GM18526 (cell line): Measurements from ENCODE around the gene SPECC1.

Experiments used
- POLR2A ChIP-seq: IDR thresholded peaks from 3 replicates; pipeline ENCODE4 v1.6.1; 2011; ENCODE audit not compliant: insufficient read length; ENCODE audit errors: extremely low read depth

SPECC1 gene

DNA sequence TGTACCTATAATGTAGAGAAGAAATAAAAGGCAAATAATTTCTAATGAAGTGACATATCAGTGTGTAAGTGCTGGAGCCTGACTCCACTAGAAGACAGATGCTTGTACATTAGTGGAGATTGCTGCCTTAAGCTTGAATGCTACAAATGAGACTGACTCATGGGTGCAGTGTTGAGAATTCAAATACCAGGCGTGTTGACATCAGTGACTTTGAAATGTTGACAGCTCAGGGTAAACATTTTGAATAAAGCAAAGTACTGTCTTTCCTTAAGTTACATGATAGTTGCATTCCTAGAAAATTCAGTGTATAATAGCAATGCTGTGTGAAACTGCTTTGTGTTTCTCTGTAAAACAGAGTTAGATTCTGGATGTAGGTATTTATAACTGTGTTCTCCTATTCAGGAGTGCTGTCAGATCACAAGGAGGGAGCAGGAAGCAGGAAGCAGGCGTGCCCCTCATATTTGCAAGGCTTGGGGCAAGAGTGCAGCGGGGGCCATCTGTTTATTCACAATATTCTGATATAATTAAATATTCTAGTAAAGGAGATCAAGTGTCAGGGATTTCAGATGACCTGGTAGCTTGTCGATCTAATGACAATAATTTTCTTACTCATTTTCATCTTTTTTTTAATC lies 119.0 kb downstream of the SPECC1 start:
- TF ChIP-seq POLR2A = no peak

DNA sequence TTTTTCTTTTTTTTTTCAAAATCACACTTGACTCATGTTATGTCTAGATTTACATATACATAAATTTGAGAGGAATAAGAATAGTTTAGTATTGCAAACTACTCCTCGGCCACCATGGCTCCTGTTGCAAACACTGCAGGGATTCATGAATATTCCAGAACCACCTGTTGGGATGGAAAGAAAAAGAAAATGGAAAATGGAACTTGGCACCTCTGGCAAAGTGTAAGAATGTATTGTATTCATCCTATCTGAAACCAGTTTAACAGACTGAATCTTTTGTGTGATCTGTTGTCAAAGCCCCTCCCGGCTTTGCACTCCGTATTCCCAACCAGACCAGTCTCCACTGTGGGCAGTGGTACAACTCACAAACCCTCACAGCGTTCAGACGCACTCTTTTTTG lies 124.4 kb downstream of the SPECC1 start:
- no peak for TF ChIP-seq POLR2A

DNA sequence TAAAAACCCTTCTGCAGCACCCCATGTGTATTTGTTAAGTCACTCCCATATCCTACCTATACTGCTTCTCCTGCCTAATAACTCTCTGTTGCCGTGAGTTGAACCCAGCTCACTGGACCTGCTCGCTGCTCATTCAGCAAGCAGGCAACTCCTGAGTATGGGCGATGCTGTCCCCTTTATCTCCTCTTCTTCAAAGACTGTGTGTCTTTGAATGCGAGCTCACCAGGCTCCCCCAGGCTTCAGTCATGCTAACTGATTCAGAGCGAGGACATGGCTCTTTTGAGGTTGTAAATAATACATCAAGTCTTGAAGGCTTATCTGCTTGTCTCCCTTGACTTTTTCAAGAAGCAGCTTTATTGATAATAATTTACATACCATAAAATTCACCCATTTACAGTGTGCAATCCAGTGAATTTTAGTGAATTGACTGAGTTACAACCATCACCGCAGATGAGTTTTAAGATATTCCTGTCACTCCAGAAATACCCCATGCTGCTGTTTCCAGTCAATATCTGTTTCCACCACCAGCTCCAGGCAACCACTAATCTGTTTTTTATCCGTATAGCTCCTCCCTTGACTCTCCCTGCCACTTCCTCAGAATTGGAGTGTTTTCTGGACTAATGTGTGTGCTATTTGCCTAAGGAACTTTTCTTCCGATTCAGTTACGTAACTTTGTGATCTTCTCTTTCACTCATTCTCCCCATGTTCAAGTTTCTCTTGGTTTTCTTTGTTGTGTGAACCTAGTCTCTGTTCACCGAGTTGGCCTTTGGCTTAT lies 132.2 kb downstream of the SPECC1 start:
- no peak for TF ChIP-seq POLR2A

DNA sequence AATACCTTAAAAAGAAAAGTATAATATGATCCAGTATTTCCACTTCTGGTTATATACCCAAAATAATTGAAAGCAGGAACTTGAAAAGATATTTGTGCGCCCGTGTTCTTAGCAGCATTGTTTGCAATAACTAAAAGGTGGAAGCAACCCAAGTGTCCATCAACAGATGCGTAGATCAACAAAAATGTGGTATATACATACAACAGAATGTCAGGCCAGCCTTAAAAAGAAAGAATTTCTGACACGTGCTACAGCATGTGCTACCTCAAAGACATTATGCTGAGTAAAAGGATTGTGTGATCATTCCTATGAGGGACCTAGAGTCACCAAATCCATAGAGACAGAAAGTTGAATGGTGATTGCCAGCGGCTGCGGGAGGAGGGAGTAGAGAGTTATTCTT lies 133.1 kb downstream of the SPECC1 start:
- no peak for TF ChIP-seq POLR2A

DNA sequence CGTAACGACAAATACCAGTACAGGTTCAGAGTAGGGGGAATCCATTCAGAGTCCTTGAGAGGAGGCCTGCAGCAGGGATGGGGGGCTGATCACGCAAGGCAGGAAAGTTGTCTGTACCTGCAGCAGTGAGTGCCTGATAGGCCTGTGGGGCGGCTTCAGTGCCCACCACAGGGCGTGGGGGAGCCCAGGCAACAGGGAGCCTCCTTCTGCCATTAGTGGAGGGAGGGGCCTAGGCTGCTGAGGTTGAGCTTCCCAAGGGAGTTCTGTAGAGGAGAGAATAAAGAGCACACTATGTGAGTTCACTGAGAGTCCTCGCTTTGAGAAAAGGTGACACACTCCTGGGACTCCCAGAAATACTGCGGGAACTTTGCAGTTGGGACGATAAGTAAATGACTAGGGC lies 134.6 kb downstream of the SPECC1 start:
- no peak for TF ChIP-seq POLR2A

DNA sequence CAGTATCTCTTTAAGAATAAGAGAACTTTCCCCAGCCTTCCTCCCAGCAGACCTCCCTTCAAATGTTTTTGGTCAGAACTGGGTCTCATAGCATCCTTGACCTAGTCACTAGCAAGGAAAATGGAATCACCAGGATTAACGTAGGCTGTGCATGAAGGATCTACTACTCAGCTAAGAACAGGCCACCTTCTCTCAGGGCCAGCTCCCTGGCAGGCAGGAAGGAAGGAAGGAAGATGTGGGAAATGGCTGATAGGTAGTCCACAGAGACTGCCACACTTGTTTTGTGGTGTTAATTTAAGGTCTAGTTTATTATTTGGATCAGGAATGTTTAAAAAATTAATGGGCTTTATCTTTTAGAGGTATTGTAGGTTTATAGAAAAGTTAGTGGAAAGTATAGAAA lies 136.4 kb downstream of the SPECC1 start:
- TF ChIP-seq POLR2A = no peak

DNA sequence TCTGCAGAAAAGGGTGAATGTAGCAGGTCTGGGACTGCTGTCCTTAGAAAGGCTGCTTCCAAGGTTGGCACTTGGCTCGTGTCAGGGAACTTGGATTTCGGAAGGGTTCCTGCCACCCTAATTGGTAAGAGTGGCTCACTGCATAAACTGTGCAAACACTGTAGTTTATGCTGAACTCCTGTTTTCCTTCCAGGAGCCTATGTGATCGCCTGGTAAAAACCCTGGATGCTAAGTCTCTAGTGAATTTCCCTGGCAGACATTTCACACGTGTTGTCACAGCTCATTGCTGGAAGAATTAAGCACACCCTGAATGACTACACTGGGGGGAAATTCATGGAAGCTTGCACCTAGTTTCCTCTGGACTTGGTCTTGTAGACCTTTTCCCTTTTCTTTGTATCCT lies 140.1 kb downstream of the SPECC1 start:
- no peak for TF ChIP-seq POLR2A

DNA sequence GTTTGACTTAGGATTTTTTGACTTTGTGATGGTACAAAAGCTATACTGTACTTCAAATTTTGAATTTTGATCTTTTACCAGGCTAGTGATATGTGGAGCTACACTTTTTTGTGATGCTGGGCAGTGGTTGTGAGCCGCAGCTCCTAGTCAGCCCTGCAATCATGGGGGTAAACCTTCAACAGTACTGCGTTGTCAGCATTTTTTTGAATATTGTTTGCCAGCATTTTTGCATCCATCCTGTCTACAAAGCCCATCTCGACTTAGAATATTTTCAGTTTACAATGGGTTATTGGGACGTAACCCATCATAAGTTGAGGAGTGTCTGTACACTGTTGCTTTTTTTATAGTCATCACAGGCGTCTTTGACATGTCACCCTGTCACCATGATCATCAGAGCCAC lies 142.0 kb downstream of the SPECC1 start:
- TF ChIP-seq POLR2A = no peak

DNA sequence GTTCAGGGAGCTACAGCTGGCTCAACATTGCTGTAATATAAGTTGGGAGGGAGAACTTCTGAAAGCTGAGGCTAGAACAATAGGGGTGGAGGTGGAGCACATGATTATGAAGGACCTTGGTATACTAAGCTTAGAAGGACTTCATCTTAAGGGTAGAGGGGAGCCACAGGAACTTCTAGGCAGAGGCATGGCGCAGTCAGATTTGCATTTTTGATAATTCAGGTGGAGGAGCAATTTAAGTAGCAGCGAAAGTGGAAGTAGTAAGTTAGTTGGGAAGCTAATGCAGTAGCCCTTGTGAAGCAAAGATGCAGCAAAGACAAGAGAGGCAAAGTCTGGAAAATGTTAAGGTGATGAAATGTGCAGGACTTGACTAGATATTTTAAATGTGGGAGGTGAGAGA lies 144.1 kb downstream of the SPECC1 start:
- no peak for TF ChIP-seq POLR2A

DNA sequence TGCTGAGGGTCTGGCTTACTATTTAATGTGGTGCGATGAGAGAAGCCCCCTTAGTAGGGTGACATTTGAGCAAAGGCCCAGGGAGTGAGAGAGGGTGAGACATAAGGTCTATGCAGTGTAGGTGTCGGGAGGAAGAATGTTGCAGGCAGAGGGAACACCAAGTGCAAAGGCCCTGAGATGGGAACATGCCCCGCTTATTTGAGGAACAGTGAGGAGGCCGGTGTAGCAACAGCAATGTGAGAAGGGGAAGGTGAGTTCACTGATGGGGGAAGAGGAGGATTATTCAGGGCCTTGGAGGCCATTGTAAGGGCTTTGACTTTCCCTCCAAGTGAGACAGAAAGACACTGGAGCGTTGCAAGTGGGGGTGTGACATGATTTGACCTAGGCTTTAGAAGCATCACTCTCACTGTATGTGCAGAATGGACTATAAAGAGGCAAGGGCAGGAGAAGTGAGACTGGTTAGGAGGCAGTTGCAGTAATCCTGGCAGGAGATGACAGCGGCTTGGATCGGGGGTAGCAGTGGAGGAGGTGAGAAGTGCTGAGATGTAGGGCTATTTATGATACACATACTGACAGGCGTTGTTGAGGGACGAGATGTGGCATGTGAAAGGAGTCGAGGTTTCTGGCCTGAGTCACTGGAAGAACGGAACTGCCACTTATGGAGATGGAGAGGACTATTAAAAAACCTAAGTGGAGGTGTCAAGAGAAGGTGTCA lies 145.3 kb downstream of the SPECC1 start:
- no peak for TF ChIP-seq POLR2A

DNA sequence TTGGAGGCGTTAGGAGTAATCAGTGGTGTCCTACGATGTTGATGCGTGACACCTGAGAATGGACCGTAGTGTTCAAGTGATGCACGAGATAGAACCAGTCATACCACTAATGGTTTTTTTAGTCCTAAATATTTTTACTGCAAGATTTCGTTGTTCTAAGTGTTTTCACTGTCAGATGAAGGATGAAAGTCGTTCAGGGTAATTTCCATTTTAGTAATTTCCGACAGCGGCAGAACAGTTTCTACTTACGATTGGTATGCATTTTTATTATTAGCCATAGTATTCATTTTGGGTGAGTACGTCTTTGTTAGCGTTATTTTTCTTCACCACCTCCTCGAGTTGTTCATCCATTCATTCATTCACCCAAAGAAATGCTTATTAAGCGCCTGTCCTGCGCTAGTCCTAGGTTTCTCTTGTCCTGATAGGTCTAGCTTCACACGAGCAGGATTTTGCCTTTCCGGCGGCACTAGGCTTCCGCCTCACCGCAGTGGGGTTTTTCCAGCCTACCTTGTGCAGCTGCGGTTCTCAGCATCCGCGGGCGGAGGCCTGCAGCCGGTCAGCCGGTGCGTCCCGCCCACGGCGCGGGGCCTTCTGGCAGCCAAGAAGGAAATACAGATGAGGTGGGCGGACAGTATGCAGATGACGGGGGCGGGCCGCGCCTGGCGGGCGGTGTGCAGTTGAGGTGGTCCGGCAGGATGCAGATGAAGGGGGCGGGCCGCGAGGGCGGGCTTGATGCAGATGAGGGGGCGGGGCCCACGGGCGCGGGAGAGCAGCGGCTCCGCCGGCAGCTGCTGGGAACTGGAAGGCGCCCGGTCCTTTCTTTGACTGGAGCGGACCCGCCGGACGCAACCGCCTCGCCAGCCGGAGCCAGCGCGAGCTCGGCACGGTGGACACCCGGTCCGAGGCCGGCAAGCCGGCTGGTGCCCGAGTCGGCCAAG lies 146.4 kb downstream of the SPECC1 start:
- peak; percentile 60 for TF ChIP-seq POLR2A

DNA sequence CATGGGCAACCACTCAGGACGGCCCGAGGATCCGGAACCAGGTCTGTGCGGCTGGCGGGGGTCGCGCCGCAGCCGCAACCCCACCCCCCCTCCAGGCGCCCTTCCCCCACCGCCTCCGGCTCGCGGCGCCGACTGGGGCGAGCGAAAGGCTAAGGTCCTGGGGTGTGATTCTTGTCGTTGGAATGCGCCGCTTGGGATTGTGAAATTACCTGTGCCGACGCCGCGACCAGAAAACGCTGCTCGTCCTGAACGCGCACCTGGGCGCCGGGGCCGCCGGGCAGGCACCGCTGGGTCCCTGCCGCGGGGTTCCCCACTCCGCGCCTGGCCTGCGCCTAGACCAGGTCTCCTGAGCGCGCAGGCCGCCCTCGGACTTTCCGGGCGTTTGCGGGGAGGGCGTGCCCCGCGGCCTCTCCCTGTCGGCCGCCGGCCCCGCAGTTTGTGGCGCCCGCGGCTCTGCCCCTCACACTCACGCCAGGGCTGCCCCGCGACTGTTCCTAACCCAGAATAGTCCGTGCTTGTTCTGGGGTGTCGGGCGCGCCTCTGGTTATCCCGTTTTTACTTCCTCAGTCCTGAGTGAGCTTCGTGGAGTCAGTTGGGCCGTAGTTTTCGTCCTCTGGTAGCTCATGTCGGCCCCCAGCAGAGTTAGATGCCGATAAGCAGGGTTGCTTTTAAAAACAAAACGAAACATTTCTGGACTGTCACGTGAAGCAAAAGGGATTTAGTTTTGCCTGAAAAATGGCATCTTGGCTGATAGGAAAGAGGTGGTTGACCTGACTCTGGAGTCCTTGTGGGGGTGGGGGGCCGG lies 147.2 kb downstream of the SPECC1 start:
- TF ChIP-seq POLR2A = no peak

DNA sequence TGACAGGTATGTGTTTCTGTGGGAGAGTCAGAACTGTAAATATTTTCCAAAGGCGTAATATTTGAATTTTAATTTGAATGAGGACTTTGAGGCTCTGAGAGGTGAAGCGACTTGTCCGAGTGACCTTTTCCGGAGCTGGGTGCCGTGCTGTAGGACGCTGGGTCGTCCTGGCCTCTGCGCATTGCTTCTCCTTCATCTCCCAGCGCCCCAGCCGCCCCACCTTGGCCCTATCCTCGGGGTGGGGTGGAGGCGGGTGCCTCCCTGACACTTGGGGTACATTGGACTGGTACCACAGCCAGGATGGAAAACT lies 147.8 kb downstream of the SPECC1 start:
- no peak for TF ChIP-seq POLR2A

DNA sequence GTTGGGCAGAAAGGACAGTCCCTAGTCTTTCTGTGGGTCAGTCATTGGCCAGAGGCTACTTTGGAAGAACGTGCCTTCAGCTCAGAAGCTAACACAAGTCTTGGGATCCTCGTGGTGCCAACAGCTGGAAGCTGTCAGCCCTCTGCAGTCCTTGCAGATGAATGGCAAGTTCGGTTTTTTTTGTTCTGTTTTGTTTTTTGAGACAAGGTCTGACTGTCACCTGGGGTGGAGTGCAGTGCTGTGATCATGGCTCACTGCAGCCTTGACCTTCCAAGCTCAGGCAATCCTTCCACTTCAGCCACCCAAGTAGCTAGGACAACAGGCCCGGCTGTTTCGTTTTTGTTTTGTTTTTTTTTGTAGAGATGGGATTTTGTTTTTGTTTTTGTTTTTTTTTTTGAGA lies 149.4 kb downstream of the SPECC1 start:
- TF ChIP-seq POLR2A = no peak
